CD14-positive monocyte (primary cell): ENCODE measurements around the gene NRXN3. TPM values are rescaled to one million over a fixed set of nuclear protein-coding genes. Genes with fewer than 3 reads are reported as not detected.

Source experiments
- DNase-seq, 3 donors: peaks; one replicate each; pipeline ENCODE4 v3.0.0-alpha.2; 2011 to 2022
- H2AFZ ChIP-seq: 2 replicates; pipeline ENCODE4 v1.6.0; 2012; ENCODE audit warnings: mild to moderate bottlenecking, low read depth, low read length, inconsistent platforms; ENCODE audit not compliant: insufficient read depth, poor library complexity, severe bottlenecking
- H3K27ac ChIP-seq, 2 donors: 1 replicate in 1 of 2; 2 replicates in 1 of 2; pipeline ENCODE4 v1.5.1; 2012 to 2013; ENCODE audit warnings: low read length in 2 of 2, control low read depth in 1 of 2, inconsistent platforms in 1 of 2, low read depth in 1 of 2, mild to moderate bottlenecking in 1 of 2
- H3K27me3 ChIP-seq, 2 donors: one replicate each; pipeline versions ENCODE4 v1.6.0 to v1.6.1; 2011 to 2013; ENCODE audit warnings: low read length in 2 of 2; ENCODE audit not compliant: control insufficient read depth in 2 of 2, insufficient read depth in 2 of 2
- H3K36me3 ChIP-seq, 2 donors: replicated peaks in 1 of 2; 1 replicate in 1 of 2; 2 replicates in 1 of 2; pipeline versions ENCODE4 v1.5.1 to v1.6.1; 2012 to 2013; ENCODE audit warnings: low read length in 2 of 2, control low read depth in 1 of 2, inconsistent platforms in 1 of 2, mild to moderate bottlenecking in 1 of 2; ENCODE audit not compliant: insufficient read depth in 2 of 2, control insufficient read depth in 1 of 2
- H3K4me1 ChIP-seq, 2 donors: 1 replicate in 1 of 2; 2 replicates in 1 of 2; pipeline versions ENCODE4 v1.5.1 to v1.6.1; 2012 to 2013; ENCODE audit warnings: low read length in 2 of 2, control low read depth in 1 of 2, inconsistent platforms in 1 of 2, mild to moderate bottlenecking in 1 of 2, moderate library complexity in 1 of 2; ENCODE audit not compliant: insufficient read depth in 2 of 2, control insufficient read depth in 1 of 2
- H3K4me2 ChIP-seq: replicated peaks from 2 replicates; pipeline ENCODE3; 2012; ENCODE audit warnings: low read length, moderate library complexity, mild to moderate bottlenecking; ENCODE audit not compliant: poor library complexity, severe bottlenecking; ENCODE audit errors: extremely low read depth
- H3K4me3 ChIP-seq, 3 experiments: fragments of 200-600 bp in 1 of 3; sonication (generic) in 1 of 3; replicated peaks in 1 of 3; 1 replicate in 2 of 3; 2 replicates in 1 of 3; pipeline ENCODE4 v1.5.1; 2011 to 2013; ENCODE audit warnings: low read length in 3 of 3, mild to moderate bottlenecking in 3 of 3, control low read depth in 2 of 3, low read depth in 2 of 3, inconsistent platforms in 1 of 3, moderate library complexity in 1 of 3
- H3K79me2 ChIP-seq: 2 replicates; pipeline ENCODE4 v1.6.0; 2012; ENCODE audit warnings: mild to moderate bottlenecking, control low read depth, inconsistent platforms, low read length, moderate library complexity; ENCODE audit not compliant: insufficient read depth
- H3K9ac ChIP-seq: 2 replicates; pipeline ENCODE4 v1.6.0; 2017; ENCODE audit warnings: low read length, mild to moderate bottlenecking; ENCODE audit not compliant: insufficient read depth, poor library complexity, severe bottlenecking
- H3K9me3 ChIP-seq, 2 donors: replicated peaks in 1 of 2; 1 replicate in 1 of 2; 2 replicates in 1 of 2; pipeline versions ENCODE4 v1.5.1 to v1.6.1; 2012 to 2013; ENCODE audit warnings: low read length in 2 of 2, control low read depth in 1 of 2; ENCODE audit not compliant: control insufficient read depth in 1 of 2, insufficient read depth in 1 of 2
- H4K20me1 ChIP-seq: 2 replicates; pipeline ENCODE4 v1.6.0; 2012; ENCODE audit warnings: mild to moderate bottlenecking, low read length, control low read depth, moderate library complexity; ENCODE audit not compliant: insufficient read depth
- H3K27ac Mint-ChIP-seq, 7 donors: one replicate each; pipeline ENCODE4 v1.8.0; 2020; ENCODE audit warnings: mild to moderate bottlenecking in 7 of 7, mixed read lengths in 7 of 7, moderate library complexity in 6 of 7, inconsistent platforms in 2 of 7
- H3K27me3 Mint-ChIP-seq, 3 donors: one replicate each; pipeline ENCODE4 v1.8.0; 2021 to 2022; ENCODE audit warnings: low read depth in 3 of 3, mild to moderate bottlenecking in 3 of 3, mixed read lengths in 3 of 3, moderate library complexity in 3 of 3, inconsistent platforms in 1 of 3
- H3K36me3 Mint-ChIP-seq, 2 donors: one replicate each; pipeline ENCODE4 v1.8.0; 2020; ENCODE audit warnings: mixed read lengths in 2 of 2, inconsistent platforms in 1 of 2, mild to moderate bottlenecking in 1 of 2
- H3K4me1 Mint-ChIP-seq: one replicate; pipeline ENCODE4 v1.8.0; 2020; ENCODE audit warnings: mild to moderate bottlenecking, mixed read lengths
- H3K4me3 Mint-ChIP-seq, 2 donors: one replicate each; pipeline ENCODE4 v1.8.0; 2020; ENCODE audit warnings: mild to moderate bottlenecking in 2 of 2, mixed read lengths in 2 of 2, moderate library complexity in 1 of 2
- H3K9me3 Mint-ChIP-seq, 7 donors: one replicate each; pipeline ENCODE4 v1.8.0; 2020 to 2022; ENCODE audit warnings: mixed read lengths in 7 of 7, mild to moderate bottlenecking in 6 of 7, moderate library complexity in 6 of 7, inconsistent platforms in 2 of 7
- CTCF ChIP-seq: fragments of 200-600 bp; IDR thresholded peaks from one replicate; pipeline ENCODE4 v1.8.0; 2022; ENCODE audit warnings: antibody characterized with exemption, mild to moderate bottlenecking
- WGBS: methylation state at CpG from one replicate; pipeline ENCODE4 v1.1.5; 2013; ENCODE audit warnings: missing lambda C conversion rate; ENCODE audit not compliant: insufficient coverage; 5-methylcytosine and 5-hydroxymethylcytosine counted together
- intact Hi-C, 2 donors: fragments of 100-400 bp; cut with micrococcal nuclease; formaldehyde crosslinking; loops; one replicate each; pipeline versions ENCODE4 v1.15.0 to v1.15.1; 2023
- polyA plus RNA-seq, 3 donors: library from polyadenylated mRNA; depleted of rRNA in 1 of 3; unstranded in 2 of 3; stranded (reverse) in 1 of 3; fragments of 300-500 nt in 2 of 3; fragments of >200 nt in 1 of 3; fragmentation: Illumina TruSeq in 2 of 3; gene quantifications; 1 replicate in 2 of 3; 2 replicates in 1 of 3; pipeline ENCODE4 v1.2.3, GENCODE V29; 2012 to 2021

The NRXN3 gene
- polyA plus RNA-seq, 3 donors, result not detected

- intact Hi-C loops, result no loop called here
- Histone ChIP-seq H3K4me3 (no peak overlapping the region), H3K4me2 (no peak overlapping the region), H2AFZ (no peak overlapping the region), H3K4me1 (no peaks in the 10 kb centered on the region), H3K27me3 (no peaks in the 10 kb centered on the region), H3K36me3 (no peaks in the 10 kb centered on the region), H4K20me1 (no peaks in the 10 kb centered on the region), H3K27ac (no peak overlapping the region), H3K9ac (no peak overlapping the region), H3K79me2 (no peaks in the 10 kb centered on the region), H3K9me3 (no peaks in the 10 kb centered on the region)
- peaks cover 0 to 4% (median 0%) of the 10 kb centered on the region in 7 donors for H3K9me3 Mint-ChIP-seq
- peaks cover 5 to 12% (median 12%) of the 10 kb centered on the region in 3 donors for H3K27me3 Mint-ChIP-seq
- H3K36me3 Mint-ChIP-seq, result no peaks in the 10 kb centered on the region
- H3K27ac Mint-ChIP-seq, result no peak overlapping the region
- no peak for TF ChIP-seq CTCF
- WGBS, result no CpG with 5 or more reads among the region's 1 CpG
- H3K4me3 Mint-ChIP-seq, result no peak overlapping the region
- no peak for DNase-seq
- no peaks in the 10 kb centered on the region for H3K4me1 Mint-ChIP-seq
Observed at GRCh38 chr14:78298298-78298697, 128.1 kb downstream of the NRXN3 start.

- Histone ChIP-seq H3K27me3 (no peaks in the 10 kb centered on the region), H4K20me1 (no peaks in the 10 kb centered on the region), H3K9me3 (no peaks in the 10 kb centered on the region), H3K4me3 (no peak overlapping the region), H3K79me2 (no peaks in the 10 kb centered on the region), H2AFZ (no peak overlapping the region), H3K36me3 (no peaks in the 10 kb centered on the region), H3K4me2 (no peak overlapping the region), H3K27ac (no peak overlapping the region), H3K4me1 (no peaks in the 10 kb centered on the region), H3K9ac (no peak overlapping the region)
- H3K27me3 Mint-ChIP-seq, result peaks cover 4 to 11% (median 10%) of the 10 kb centered on the region in 3 donors
- peaks cover 0 to 1% (median 0%) of the 10 kb centered on the region in 7 donors for H3K9me3 Mint-ChIP-seq
- no peak for TF ChIP-seq CTCF
- DNase-seq, result no peak
- H3K27ac Mint-ChIP-seq, result no peak overlapping the region
- H3K4me1 Mint-ChIP-seq, result no peaks in the 10 kb centered on the region
- intact Hi-C loops, result no loop called here
- WGBS, result 55% methylated on average over 2 of the region's 2 CpGs
- H3K4me3 Mint-ChIP-seq, result no peak overlapping the region
- H3K36me3 Mint-ChIP-seq, result no peaks in the 10 kb centered on the region
Observed at GRCh38 chr14:78302841-78303240, 132.7 kb downstream of the NRXN3 start.
